ENCODE measurements around the gene GALNT18. TPM values are rescaled to one million over a fixed set of nuclear protein-coding genes. Genes with fewer than 3 reads are reported as not detected.

The GALNT18 gene
- total and polyA plus RNA-seq, 2 of the 4 experiments (the other 2 are of a cell fraction): 9.5 to 11.3 TPM

DNA sequence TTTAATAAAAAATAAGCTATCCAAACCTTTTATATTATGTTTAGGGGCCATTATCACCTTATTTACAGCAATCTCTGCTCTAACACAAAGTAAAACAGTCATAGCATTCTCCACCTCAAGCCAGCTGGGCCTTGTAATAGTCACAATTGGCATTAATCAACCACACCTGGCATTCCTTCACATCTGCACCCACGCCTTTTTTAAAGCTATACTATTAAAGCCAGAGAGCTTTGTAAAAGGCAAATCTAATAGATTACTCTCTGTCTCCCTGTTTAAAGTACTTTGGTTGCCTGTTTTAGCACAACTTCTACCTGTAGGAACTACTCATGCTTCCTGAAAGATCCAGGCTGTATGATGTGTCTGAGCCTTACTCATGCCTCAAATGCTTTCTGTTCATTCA, 381.8 kb downstream of the GALNT18 start:
- dilution Hi-C loops (cut with HindIII; ENCODE audit: low sequenced_read_pairs, unreplicated experiment): no loop called here
- H3K27me3 ChIP-seq (ENCODE audit: control insufficient read depth, insufficient read depth, low read length): peaks cover 15% of the 10 kb centered on the region
- ATAC-seq (ENCODE audit: low read depth): no peak
- WGBS, 2 experiments (ENCODE audit: extremely low coverage in 2 of 2, insufficient read length in 1 of 2): no CpG with 5 or more reads among the region's 1 CpG
- no peaks in the 10 kb centered on the region; the same call in 1 of the 2 replicates for H3K9me1 ChIP-seq (ENCODE audit: insufficient read depth, low read length)
- no peak overlapping the region for H2AK5ac ChIP-seq (ENCODE audit: low read depth, low read length)
- H3K4ac ChIP-seq (ENCODE audit: low read depth, low read length): no peak overlapping the region
- H3K36me3 ChIP-seq (ENCODE audit: control insufficient read depth, insufficient read depth, low read length): no peaks in the 10 kb centered on the region
- no peak overlapping the region for H3K4me2 ChIP-seq (ENCODE audit: low read depth, low read length)
- no peak for TF ChIP-seq SMC3 (IDR thresholded peaks at IDR 0.05; ENCODE audit: low read depth, low read length)
- TF ChIP-seq CHD1 (IDR thresholded peaks at IDR 0.05; ENCODE audit: low read depth, low read length): no peak
- TF ChIP-seq FOS (IDR thresholded peaks at IDR 0.05; ENCODE audit: low read depth, low read length): no peak
- no peak for TF ChIP-seq MAFK (IDR thresholded peaks at IDR 0.05; ENCODE audit: low read depth, low read length)
- TF ChIP-seq RCOR1 (IDR thresholded peaks at IDR 0.05; ENCODE audit: insufficient replicate concordance, low read length): no peak
- TF ChIP-seq, protein P1, sequence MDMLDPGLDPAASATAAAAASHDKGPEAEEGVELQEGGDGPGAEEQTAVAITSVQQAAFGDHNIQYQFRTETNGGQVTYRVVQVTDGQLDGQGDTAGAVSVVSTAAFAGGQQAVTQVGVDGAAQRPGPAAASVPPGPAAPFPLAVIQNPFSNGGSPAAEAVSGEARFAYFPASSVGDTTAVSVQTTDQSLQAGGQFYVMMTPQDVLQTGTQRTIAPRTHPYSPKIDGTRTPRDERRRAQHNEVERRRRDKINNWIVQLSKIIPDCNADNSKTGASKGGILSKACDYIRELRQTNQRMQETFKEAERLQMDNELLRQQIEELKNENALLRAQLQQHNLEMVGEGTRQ (IDR thresholded peaks at IDR 0.05; ENCODE audit: low read depth, low read length): no peak
- no peak for TF ChIP-seq MXI1 (IDR thresholded peaks at IDR 0.05; ENCODE audit: borderline replicate concordance, low read depth, low read length)
- no peak for TF ChIP-seq MAZ (IDR thresholded peaks at IDR 0.05; ENCODE audit: borderline replicate concordance, low read depth, low read length)
- TF ChIP-seq CEBPB (IDR thresholded peaks at IDR 0.05; ENCODE audit: low read depth, low read length): no peak
- TF ChIP-seq RFX5 (IDR thresholded peaks at IDR 0.05; ENCODE audit: low read depth, low read length): no peak
- TF ChIP-seq NFE2L2 (IDR thresholded peaks at IDR 0.05; ENCODE audit: low read depth, low read length): no peak
- TF ChIP-seq POLR2A (IDR thresholded peaks at IDR 0.05; ENCODE audit: low read depth, low read length): no peak
- TF ChIP-seq BHLHE40 (IDR thresholded peaks at IDR 0.05; ENCODE audit: low read depth, low read length): no peak
- TF ChIP-seq, protein P2, sequence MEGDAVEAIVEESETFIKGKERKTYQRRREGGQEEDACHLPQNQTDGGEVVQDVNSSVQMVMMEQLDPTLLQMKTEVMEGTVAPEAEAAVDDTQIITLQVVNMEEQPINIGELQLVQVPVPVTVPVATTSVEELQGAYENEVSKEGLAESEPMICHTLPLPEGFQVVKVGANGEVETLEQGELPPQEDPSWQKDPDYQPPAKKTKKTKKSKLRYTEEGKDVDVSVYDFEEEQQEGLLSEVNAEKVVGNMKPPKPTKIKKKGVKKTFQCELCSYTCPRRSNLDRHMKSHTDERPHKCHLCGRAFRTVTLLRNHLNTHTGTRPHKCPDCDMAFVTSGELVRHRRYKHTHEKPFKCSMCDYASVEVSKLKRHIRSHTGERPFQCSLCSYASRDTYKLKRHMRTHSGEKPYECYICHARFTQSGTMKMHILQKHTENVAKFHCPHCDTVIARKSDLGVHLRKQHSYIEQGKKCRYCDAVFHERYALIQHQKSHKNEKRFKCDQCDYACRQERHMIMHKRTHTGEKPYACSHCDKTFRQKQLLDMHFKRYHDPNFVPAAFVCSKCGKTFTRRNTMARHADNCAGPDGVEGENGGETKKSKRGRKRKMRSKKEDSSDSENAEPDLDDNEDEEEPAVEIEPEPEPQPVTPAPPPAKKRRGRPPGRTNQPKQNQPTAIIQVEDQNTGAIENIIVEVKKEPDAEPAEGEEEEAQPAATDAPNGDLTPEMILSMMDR (conservative IDR thresholded peaks at IDR 0.05; ENCODE audit: low read depth, low read length): no peak
- no peak overlapping the region for H3K18ac ChIP-seq (ENCODE audit: low read depth, low read length)
- in situ Hi-C loops (cut with MboI; ENCODE audit: low sequenced_read_pairs): no loop called here
- H2BK20ac ChIP-seq (ENCODE audit: low read depth, low read length): no peak overlapping the region
- H2BK5ac ChIP-seq (ENCODE audit: low read depth, low read length, poor library complexity, severe bottlenecking): no peak overlapping the region
- no peak overlapping the region for H4K8ac ChIP-seq (ENCODE audit: low read depth in 2 of 2, low read length in 2 of 2)
- intact Hi-C loops (cut with micrococcal nuclease): no loop called here
- no peaks in the 10 kb centered on the region for H4K20me1 ChIP-seq (ENCODE audit: insufficient read depth, low read length)
- H2AFZ ChIP-seq (replicated peaks; ENCODE audit: low read length, poor library complexity): no peak overlapping the region
- H4K5ac ChIP-seq (ENCODE audit: low read depth, low read length): no peak overlapping the region
- no peak overlapping the region for H3K56ac ChIP-seq (ENCODE audit: extremely low read depth, insufficient read depth, low read length)
- H3K14ac ChIP-seq (replicated peaks; ENCODE audit: low read depth, low read length): no peak overlapping the region
- H3K4me1 ChIP-seq (ENCODE audit: control insufficient read depth, insufficient read depth, low read length): no peaks in the 10 kb centered on the region
- no peak overlapping the region for H3K4me3 ChIP-seq (ENCODE audit: insufficient read depth, low read depth, low read length)
- H3K23ac ChIP-seq (ENCODE audit: low read depth, low read length): no peak overlapping the region
- ChIA-PET CTCF (no interaction called here), POLR2A (ENCODE audit: unreplicated experiment) (interaction anchor here (0.6 kb wide), 1 partner anchor 78 kb away, joined by 13 read pairs; no protein-coding TSS in a partner anchor)
- H2BK120ac ChIP-seq (ENCODE audit: low read depth, low read length): no peak overlapping the region
- BruUV-seq (replicated peaks): no TSS peak
- H3K9me3 ChIP-seq (ENCODE audit: control insufficient read depth, insufficient read depth, low read length): no peaks in the 10 kb centered on the region
- no peak overlapping the region for H2BK15ac ChIP-seq (ENCODE audit: low read depth, low read length)
- no peak overlapping the region for H3K27ac ChIP-seq (ENCODE audit: insufficient read depth, low read length)
- no peak overlapping the region for H3K9ac ChIP-seq (ENCODE audit: low read depth, low read length)
- H4K91ac ChIP-seq (ENCODE audit: insufficient read depth, low read depth, low read length): no peak overlapping the region
- H2AK9ac ChIP-seq (replicated peaks; ENCODE audit: low read depth, low read length, poor library complexity): no peak overlapping the region
- DNase-seq: no peak
- H3K79me1 ChIP-seq (ENCODE audit: low read depth in 1 of 2, low read length in 2 of 2): no peaks in the 10 kb centered on the region

Measured in IMR-90 (cell line).